CD4-positive, alpha-beta T cell (primary cell): ENCODE data around the gene TEX47. TPM values are rescaled to one million over a fixed set of nuclear protein-coding genes. Genes with fewer than 3 reads are reported as not detected.

Experiments
- ATAC-seq: fragments of 200-7000 bp; cut with Tn5 transposase; one replicate; pipeline ENCODE4 v1.10.0; 2022; ENCODE audit warnings: mild to moderate bottlenecking; ENCODE audit not compliant: poor library complexity
- CTCF ChIA-PET: fragments of 350-600 bp; sonication (Branson Sonifier 250); formaldehyde crosslinking; loops from one replicate; lab custom pipeline; 2021; ENCODE audit warnings: antibody characterized with exemption, inconsistent platforms; lab: Charles Lee
- POLR2A ChIA-PET: fragments of 350-600 bp; sonication (Branson Sonifier 250); formaldehyde crosslinking; loops from one replicate; lab custom pipeline; 2021; ENCODE audit warnings: antibody characterized with exemption, inconsistent platforms; lab: Charles Lee
- DNase-seq, 14 experiments: peaks; one replicate each; pipeline ENCODE4 v3.0.0-alpha.2; 2013 to 2020; ENCODE audit warnings: mixed read lengths in 2 of 14
- H3K27ac ChIP-seq, 2 donors: one replicate each; pipeline versions ENCODE4 v1.5.1 to v1.7.0; 2013; ENCODE audit warnings: low read length in 2 of 2, low read depth in 1 of 2, mild to moderate bottlenecking in 1 of 2
- H3K27me3 ChIP-seq, 2 experiments: 1 replicate in 1 of 2; 2 replicates in 1 of 2; pipeline versions ENCODE4 v1.6.1 to v1.7.0; 2013; ENCODE audit warnings: low read length in 2 of 2, control low read depth in 1 of 2, mild to moderate bottlenecking in 1 of 2, moderate library complexity in 1 of 2; ENCODE audit not compliant: insufficient read depth in 2 of 2, control insufficient read depth in 1 of 2
- H3K36me3 ChIP-seq: one replicate; pipeline ENCODE4 v1.6.1; 2013; ENCODE audit warnings: low read length, control low read depth; ENCODE audit not compliant: insufficient read depth
- H3K4me1 ChIP-seq: one replicate; pipeline ENCODE4 v1.6.1; 2013; ENCODE audit warnings: low read length, control low read depth; ENCODE audit not compliant: insufficient read depth
- H3K4me3 ChIP-seq: one replicate; pipeline ENCODE4 v1.5.1; 2013; ENCODE audit warnings: mild to moderate bottlenecking, low read length, moderate library complexity
- H3K9me3 ChIP-seq, 2 experiments: 1 replicate in 1 of 2; 2 replicates in 1 of 2; pipeline versions ENCODE4 v1.6.1 to v1.7.0; 2013; ENCODE audit warnings: low read length in 2 of 2, mild to moderate bottlenecking in 2 of 2, control low read depth in 1 of 2, moderate library complexity in 1 of 2; ENCODE audit not compliant: control insufficient read depth in 1 of 2, insufficient read depth in 1 of 2
- H3K27ac Mint-ChIP-seq: one replicate; pipeline ENCODE4 v1.8.0; 2020; ENCODE audit warnings: mixed read lengths
- H3K27me3 Mint-ChIP-seq: one replicate; pipeline ENCODE4 v1.8.0; 2021; ENCODE audit warnings: mixed read lengths
- H3K36me3 Mint-ChIP-seq: one replicate; pipeline ENCODE4 v1.8.0; 2021; ENCODE audit warnings: low read depth, mixed read lengths
- H3K4me1 Mint-ChIP-seq: one replicate; pipeline ENCODE4 v1.8.0; 2021; ENCODE audit warnings: low read depth, mixed read lengths
- H3K4me3 Mint-ChIP-seq: one replicate; pipeline ENCODE4 v1.8.0; 2020; ENCODE audit warnings: mild to moderate bottlenecking, mixed read lengths
- H3K9me3 Mint-ChIP-seq: one replicate; pipeline ENCODE4 v1.8.0; 2020; ENCODE audit warnings: mixed read lengths
- CTCF ChIP-seq: fragments of 200-600 bp; IDR thresholded peaks from one replicate; pipeline ENCODE4 v1.8.0; 2022; ENCODE audit warnings: antibody characterized with exemption, mild to moderate bottlenecking
- intact Hi-C, 2 experiments: fragments of 100-400 bp; cut with DNase I in 1 of 2; cut with micrococcal nuclease in 1 of 2; formaldehyde crosslinking; loops; one replicate each; pipeline versions ENCODE4 v1.15.1 to v1.9.0; 2023 to 2025; cut with DNase I, micrococcal nuclease
- polyA plus RNA-seq, 2 donors: library from polyadenylated mRNA; unstranded; fragments of 120-200 nt; gene quantifications; one replicate each; pipeline ENCODE4 v1.2.1, GENCODE V29; 2013
- total RNA-seq, 174 experiments: library from RNA in 2 of 174; stranded (reverse) in 2 of 174; gene quantifications; one replicate each; pipeline ENCODE4 v1.2.3 and lab custom pipeline; 2021 to 2026

The TEX47 gene
- not detected for total RNA-seq
- polyA plus RNA-seq (2013, experiment 1 of 2) = not detected
- polyA plus RNA-seq (2013, experiment 2 of 2) = not detected
- total RNA-seq (lab: John Stamatoyannopoulos, UW) = 0 to 0.08 (median 0) reads per million in 172 experiments

GRCh38 chr7:88795553-88795952 lies at the start of gene TEX47:
TSS of gene TEX47 (minus strand) at chr7:88795737. CDS start at chr7:88794942, 795 bp downstream.
- no peak for ATAC-seq
- Histone ChIP-seq H3K4me3 (no peak within 1 kb of the TSS), H3K4me1 (no peaks in the 10 kb centered on the region), H3K27ac (no peak within 1 kb of the TSS), H3K36me3 (no peaks in the 10 kb centered on the region), H3K9me3 (no peaks in the 10 kb centered on the region), H3K27me3 (no peaks in the 10 kb centered on the region)
- Mint-ChIP-seq H3K27me3 (no peaks in the 10 kb centered on the region), H3K36me3 (no peaks in the 10 kb centered on the region), H3K4me3 (no peak within 1 kb of the TSS), H3K9me3 (no peaks in the 10 kb centered on the region), H3K4me1 (no peaks in the 10 kb centered on the region), H3K27ac (no peak within 1 kb of the TSS)
- DNase-seq = no peak
- no peak for TF ChIP-seq CTCF
- POLR2A ChIA-PET = no interaction called here
- CTCF ChIA-PET = no interaction called here
- intact Hi-C loops = no loop called here

- DNase-seq = no peak
- Histone ChIP-seq H3K36me3 (no peaks in the 10 kb centered on the region), H3K4me3 (no peak overlapping the region), H3K27me3 (no peaks in the 10 kb centered on the region), H3K27ac (no peak overlapping the region), H3K9me3 (no peaks in the 10 kb centered on the region), H3K4me1 (no peaks in the 10 kb centered on the region)
- no peak for ATAC-seq
- Mint-ChIP-seq H3K27ac (no peak overlapping the region), H3K4me1 (no peaks in the 10 kb centered on the region), H3K27me3 (no peaks in the 10 kb centered on the region), H3K9me3 (no peaks in the 10 kb centered on the region), H3K4me3 (no peak overlapping the region), H3K36me3 (no peaks in the 10 kb centered on the region)
- POLR2A ChIA-PET = no interaction called here
- CTCF ChIA-PET = interaction anchor here (0.9 kb wide), 1 partner anchor 14 kb away, joined by 3 read pairs; no protein-coding TSS in a partner anchor
- intact Hi-C loops = no loop called here
- TF ChIP-seq CTCF = no peak
Measured at GRCh38 chr7:88845091-88845490, 49.6 kb upstream of the TEX47 start.

- Mint-ChIP-seq H3K9me3 (no peaks in the 10 kb centered on the region), H3K4me1 (no peaks in the 10 kb centered on the region)
Measured at GRCh38 chr7:88842201-88842600, 46.7 kb upstream of the TEX47 start.

More at GRCh38 chr7:88842201-88842600, 46.7 kb upstream of the TEX47 start:
- Mint-ChIP-seq H3K36me3 (no peaks in the 10 kb centered on the region), H3K4me3 (no peak overlapping the region), H3K27me3 (no peaks in the 10 kb centered on the region), H3K27ac (no peak overlapping the region)
- Histone ChIP-seq H3K4me3 (no peak overlapping the region), H3K36me3 (no peaks in the 10 kb centered on the region), H3K27me3 (no peaks in the 10 kb centered on the region), H3K27ac (no peak overlapping the region), H3K4me1 (no peaks in the 10 kb centered on the region), H3K9me3 (no peaks in the 10 kb centered on the region)
- no peak for DNase-seq
- no peak for ATAC-seq
- ChIA-PET CTCF (no interaction called here), POLR2A (no interaction called here)
- intact Hi-C loops = no loop called here
- no peak for TF ChIP-seq CTCF
